Caco-2 (cell line): ENCODE data around the gene FBXL16. TPM values are rescaled to one million over a fixed set of nuclear protein-coding genes. Genes with fewer than 3 reads are reported as not detected.

Source experiments
- BruUV-seq: library from RNA; stranded (reverse); fragments of 400-500 nt; replicated peaks from 2 replicates; lab custom pipeline; 2021; lab: Mats Ljungman, UMichigan
- CTCF ChIA-PET: fragments of 300-600 bp; sonication (Branson Sonifier 250); formaldehyde crosslinking; loops from one replicate; lab custom pipeline; 2022; ENCODE audit warnings: antibody characterized with exemption; lab: Charles Lee
- POLR2A ChIA-PET: fragments of 300-600 bp; sonication (Branson Sonifier 250); formaldehyde crosslinking; loops from one replicate; lab custom pipeline; 2022; ENCODE audit warnings: antibody characterized with exemption; lab: Charles Lee
- DNase-seq, 2 experiments: peaks; one replicate each; pipeline versions ENCODE4 v3.0.0 to v3.0.0-alpha.2; 2020 to 2022
- H3K27me3 ChIP-seq: replicated peaks from 2 replicates; pipeline ENCODE4 v1.6.0; 2011; ENCODE audit warnings: low read length; ENCODE audit not compliant: control insufficient read depth, insufficient read depth
- H3K36me3 ChIP-seq: 2 replicates; pipeline ENCODE4 v1.5.1; 2011; ENCODE audit warnings: low read length; ENCODE audit not compliant: control insufficient read depth, insufficient read depth
- H3K4me1 ChIP-seq: fragments of 250-450 bp; sonication (Bioruptor Pico); 2 replicates; pipeline ENCODE4 v1.5.1; 2020; ENCODE audit warnings: mild to moderate bottlenecking
- H3K4me3 ChIP-seq: 2 replicates; pipeline ENCODE4 v1.5.1; 2011; ENCODE audit warnings: low read depth, mild to moderate bottlenecking, control low read depth, low read length
- H3K9me3 ChIP-seq: fragments of 250-450 bp; sonication (Bioruptor Pico); 2 replicates; pipeline ENCODE4 v1.5.1; 2020; ENCODE audit warnings: mild to moderate bottlenecking, moderate library complexity
- H3K27ac Mint-ChIP-seq: one replicate; pipeline ENCODE4 v1.8.0; 2022; ENCODE audit warnings: mixed read lengths; ENCODE audit not compliant: unreplicated experiment
- H3K27me3 Mint-ChIP-seq: one replicate; pipeline ENCODE4 v1.8.0; 2022; ENCODE audit warnings: mixed read lengths; ENCODE audit not compliant: insufficient read depth, unreplicated experiment
- H3K36me3 Mint-ChIP-seq: one replicate; pipeline ENCODE4 v1.8.0; 2022; ENCODE audit warnings: mild to moderate bottlenecking, mixed read lengths; ENCODE audit not compliant: insufficient read depth, unreplicated experiment
- H3K4me1 Mint-ChIP-seq: one replicate; pipeline ENCODE4 v1.8.0; 2022; ENCODE audit warnings: low read depth, mixed read lengths; ENCODE audit not compliant: unreplicated experiment
- H3K4me3 Mint-ChIP-seq: one replicate; pipeline ENCODE4 v1.8.0; 2022; ENCODE audit warnings: mild to moderate bottlenecking, moderate library complexity, mixed read lengths; ENCODE audit not compliant: unreplicated experiment
- H3K9me3 Mint-ChIP-seq: one replicate; pipeline ENCODE4 v1.8.0; 2022; ENCODE audit warnings: mixed read lengths; ENCODE audit not compliant: unreplicated experiment
- intact Hi-C: fragments of 100-400 bp; cut with micrococcal nuclease; formaldehyde crosslinking; loops from one replicate; pipeline ENCODE4 v1.10.0; 2022; ENCODE audit not compliant: unreplicated experiment
- total RNA-seq: library from RNA; stranded (reverse); gene quantifications from 2 replicates; pipeline ENCODE4 v1.2.3, GENCODE V29; 2022
- TF ChIP-seq, protein P1 (sequence below), 2 experiments: fragments of 200-600 bp in 1 of 2; IDR thresholded peaks; 1 replicate in 1 of 2; 2 replicates in 1 of 2; pipeline versions ENCODE4 v1.5.1 to v1.8.0; 2011 to 2022; ENCODE audit warnings: antibody characterized with exemption in 1 of 2, control low read depth in 1 of 2, inconsistent platforms in 1 of 2, low read depth in 1 of 2, low read length in 1 of 2, mild to moderate bottlenecking in 1 of 2, moderate library complexity in 1 of 2; ENCODE audit not compliant: insufficient read depth in 1 of 2, severe bottlenecking in 1 of 2, unreplicated experiment in 1 of 2

Gene FBXL16
- total RNA-seq, 1 experiment from 2014 or later, result 10.5 TPM

GRCh38 chr16:752007-752312 is 46.4 kb upstream of the FBXL16 start:
- Histone ChIP-seq H3K9me3 (no peaks in the 10 kb centered on the region), H3K4me3 (no peak overlapping the region), H3K4me1 (peaks cover 6% of the 10 kb centered on the region), H3K36me3 (no peaks in the 10 kb centered on the region), H3K27me3 (no peaks in the 10 kb centered on the region)
- CTCF ChIA-PET, result no interaction called here
- POLR2A ChIA-PET, result interaction anchor here (1.0 kb wide), 1 partner anchor 31 kb away, joined by 3 read pairs; the partner anchor contains the start of gene ANTKMT
- no peaks in the 10 kb centered on the region for H3K9me3 Mint-ChIP-seq
- peak overlapping the region; percentile 27 for H3K27ac Mint-ChIP-seq
- peaks cover 4% of the 10 kb centered on the region for H3K36me3 Mint-ChIP-seq
- peak overlapping the region; percentile 3 for H3K4me3 Mint-ChIP-seq
- H3K4me1 Mint-ChIP-seq, result peaks cover 7% of the 10 kb centered on the region
- no peak for DNase-seq
- H3K27me3 Mint-ChIP-seq, result no peaks in the 10 kb centered on the region
- no TSS peak for BruUV-seq
- intact Hi-C loops, result no loop called here
- TF ChIP-seq, protein P1, sequence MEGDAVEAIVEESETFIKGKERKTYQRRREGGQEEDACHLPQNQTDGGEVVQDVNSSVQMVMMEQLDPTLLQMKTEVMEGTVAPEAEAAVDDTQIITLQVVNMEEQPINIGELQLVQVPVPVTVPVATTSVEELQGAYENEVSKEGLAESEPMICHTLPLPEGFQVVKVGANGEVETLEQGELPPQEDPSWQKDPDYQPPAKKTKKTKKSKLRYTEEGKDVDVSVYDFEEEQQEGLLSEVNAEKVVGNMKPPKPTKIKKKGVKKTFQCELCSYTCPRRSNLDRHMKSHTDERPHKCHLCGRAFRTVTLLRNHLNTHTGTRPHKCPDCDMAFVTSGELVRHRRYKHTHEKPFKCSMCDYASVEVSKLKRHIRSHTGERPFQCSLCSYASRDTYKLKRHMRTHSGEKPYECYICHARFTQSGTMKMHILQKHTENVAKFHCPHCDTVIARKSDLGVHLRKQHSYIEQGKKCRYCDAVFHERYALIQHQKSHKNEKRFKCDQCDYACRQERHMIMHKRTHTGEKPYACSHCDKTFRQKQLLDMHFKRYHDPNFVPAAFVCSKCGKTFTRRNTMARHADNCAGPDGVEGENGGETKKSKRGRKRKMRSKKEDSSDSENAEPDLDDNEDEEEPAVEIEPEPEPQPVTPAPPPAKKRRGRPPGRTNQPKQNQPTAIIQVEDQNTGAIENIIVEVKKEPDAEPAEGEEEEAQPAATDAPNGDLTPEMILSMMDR (IDR thresholded peaks at IDR 0.05; ENCODE audit: insufficient read depth in 1 of 2, low read depth in 1 of 2, low read length in 1 of 2, severe bottlenecking in 1 of 2, unreplicated experiment in 1 of 2), result no peak

- BruUV-seq, result no TSS peak
- H3K27me3 Mint-ChIP-seq, result no peaks in the 10 kb centered on the region
- Histone ChIP-seq H3K9me3 (no peaks in the 10 kb centered on the region), H3K36me3 (no peaks in the 10 kb centered on the region), H3K4me3 (no peak overlapping the region), H3K27me3 (no peaks in the 10 kb centered on the region), H3K4me1 (peaks cover 6% of the 10 kb centered on the region)
- H3K4me1 Mint-ChIP-seq, result peaks cover 7% of the 10 kb centered on the region
- no peak overlapping the region for H3K4me3 Mint-ChIP-seq
- POLR2A ChIA-PET, result interaction anchor here (1.0 kb wide), 1 partner anchor 30 kb away, joined by 3 read pairs; the partner anchor contains the start of gene ANTKMT
- no peaks in the 10 kb centered on the region for H3K9me3 Mint-ChIP-seq
- CTCF ChIA-PET, result no interaction called here
- peak overlapping the region; percentile 27 for H3K27ac Mint-ChIP-seq
- peaks cover 4% of the 10 kb centered on the region for H3K36me3 Mint-ChIP-seq
- TF ChIP-seq, protein P1 (IDR thresholded peaks at IDR 0.05; ENCODE audit: insufficient read depth in 1 of 2, low read depth in 1 of 2, low read length in 1 of 2, severe bottlenecking in 1 of 2, unreplicated experiment in 1 of 2), result no peak
- intact Hi-C loops, result no loop called here
- DNase-seq, result no peak
Measured at GRCh38 chr16:751152-752006, 45.8 kb upstream of the FBXL16 start.

DNA sequence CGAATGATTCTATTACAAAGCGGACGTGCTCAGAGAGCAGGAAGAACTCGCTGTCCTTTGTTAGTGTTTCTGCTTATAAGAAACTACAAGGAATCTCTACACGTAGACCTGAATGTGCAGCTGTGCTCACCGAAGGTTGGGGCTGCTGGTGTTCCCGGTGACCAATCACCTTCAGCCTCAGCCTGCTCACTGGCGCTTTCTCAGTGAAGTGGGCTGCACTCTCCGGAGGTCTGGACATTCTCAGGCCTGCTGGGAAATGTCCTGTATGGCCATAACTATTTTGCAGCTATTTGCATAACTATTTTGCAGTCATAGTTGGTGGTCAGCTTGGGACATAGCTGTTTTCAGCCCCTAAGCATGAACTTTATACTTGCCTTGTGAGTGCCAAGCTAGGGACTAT is 44.9 kb upstream of the FBXL16 start:
- Histone ChIP-seq H3K27me3 (no peaks in the 10 kb centered on the region), H3K36me3 (no peaks in the 10 kb centered on the region), H3K4me3 (no peak overlapping the region), H3K4me1 (peaks cover 6% of the 10 kb centered on the region), H3K9me3 (no peaks in the 10 kb centered on the region)
- intact Hi-C loops, result no loop called here
- Mint-ChIP-seq H3K27me3 (no peaks in the 10 kb centered on the region), H3K9me3 (no peaks in the 10 kb centered on the region), H3K36me3 (peaks cover 4% of the 10 kb centered on the region), H3K4me3 (no peak overlapping the region), H3K27ac (no peak overlapping the region), H3K4me1 (peaks cover 7% of the 10 kb centered on the region)
- BruUV-seq, result no TSS peak
- ChIA-PET CTCF (interaction anchor here (0.7 kb wide), 1 partner anchor 47 kb away, joined by 3 read pairs; no protein-coding TSS in a partner anchor), POLR2A (interaction anchor here (0.6 kb wide), 1 partner anchor 638 kb away, joined by 4 read pairs; no protein-coding TSS in a partner anchor)
- DNase-seq, result no peak
- TF ChIP-seq, protein P1 (IDR thresholded peaks at IDR 0.05; ENCODE audit: insufficient read depth in 1 of 2, low read depth in 1 of 2, low read length in 1 of 2, severe bottlenecking in 1 of 2, unreplicated experiment in 1 of 2), result no peak
